Naive thymus-derived CD4-positive, alpha-beta T cell (primary cell): ENCODE results near the gene TNFRSF13B. TPM values are rescaled to one million over a fixed set of nuclear protein-coding genes. Genes with fewer than 3 reads are reported as not detected.
"Not testable (repeated sequence)": the region's sequence is repeated elsewhere in the genome, so short reads cannot be mapped to it uniquely, and the experiment has no call there.

Experiments
- ATAC-seq: fragments of 150-1000 bp; cut with Tn5 transposase; 2 replicates; pipeline ENCODE4 v1.10.0; 2021; ENCODE audit warnings: mild to moderate bottlenecking, moderate library complexity
- CTCF ChIA-PET: fragments of 350-600 bp; sonication (Branson Sonifier 250); formaldehyde crosslinking; loops from one replicate; lab custom pipeline; 2021; ENCODE audit warnings: antibody characterized with exemption; lab: Charles Lee
- POLR2A ChIA-PET: fragments of 350-600 bp; sonication (Branson Sonifier 250); formaldehyde crosslinking; loops from one replicate; lab custom pipeline; 2021; ENCODE audit warnings: antibody characterized with exemption, inconsistent platforms; lab: Charles Lee
- DNase-seq, 9 donors: peaks; one replicate each; pipeline versions ENCODE4 v3.0.0 to v3.0.0-alpha.2; 2020 to 2022; ENCODE audit warnings: mixed read lengths in 1 of 9
- H3K27ac ChIP-seq: one replicate; pipeline ENCODE4 v1.7.0; 2013; ENCODE audit warnings: mild to moderate bottlenecking, low read depth, low read length, moderate library complexity
- H3K27me3 ChIP-seq, 2 donors: one replicate each; pipeline ENCODE4 v1.7.0; 2013; ENCODE audit warnings: low read length in 2 of 2, mild to moderate bottlenecking in 2 of 2, moderate library complexity in 2 of 2; ENCODE audit not compliant: control insufficient read depth in 2 of 2, insufficient read depth in 2 of 2
- H3K36me3 ChIP-seq, 3 experiments: 1 replicate in 2 of 3; 2 replicates in 1 of 3; pipeline ENCODE4 v1.7.0; 2013; ENCODE audit warnings: low read length in 3 of 3, mild to moderate bottlenecking in 3 of 3, moderate library complexity in 1 of 3; ENCODE audit not compliant: insufficient read depth in 3 of 3, control insufficient read depth in 2 of 3
- H3K4me1 ChIP-seq, 2 donors: one replicate each; pipeline ENCODE4 v1.7.0; 2013; ENCODE audit warnings: low read length in 2 of 2, mild to moderate bottlenecking in 2 of 2, moderate library complexity in 1 of 2; ENCODE audit not compliant: control insufficient read depth in 2 of 2, insufficient read depth in 2 of 2
- H3K4me3 ChIP-seq: 2 replicates; pipeline ENCODE4 v1.7.0; 2013; ENCODE audit warnings: mild to moderate bottlenecking, low read length
- H3K9me3 ChIP-seq, 3 experiments: 1 replicate in 2 of 3; 2 replicates in 1 of 3; pipeline ENCODE4 v1.7.0; 2013; ENCODE audit warnings: low read length in 3 of 3; ENCODE audit not compliant: control insufficient read depth in 2 of 3
- H3K27ac Mint-ChIP-seq, 9 donors: one replicate each; pipeline ENCODE4 v1.8.0; 2020 to 2022; ENCODE audit warnings: mixed read lengths in 9 of 9, mild to moderate bottlenecking in 8 of 9, moderate library complexity in 5 of 9, inconsistent platforms in 2 of 9
- H3K27me3 Mint-ChIP-seq, 5 donors: one replicate each; pipeline ENCODE4 v1.8.0; 2021 to 2022; ENCODE audit warnings: mixed read lengths in 5 of 5, mild to moderate bottlenecking in 1 of 5
- H3K36me3 Mint-ChIP-seq, 5 donors: one replicate each; pipeline ENCODE4 v1.8.0; 2020 to 2022; ENCODE audit warnings: mixed read lengths in 5 of 5, mild to moderate bottlenecking in 3 of 5, inconsistent platforms in 1 of 5
- H3K4me1 Mint-ChIP-seq, 7 donors: one replicate each; pipeline ENCODE4 v1.8.0; 2020 to 2022; ENCODE audit warnings: mixed read lengths in 7 of 7, mild to moderate bottlenecking in 3 of 7, inconsistent platforms in 1 of 7
- H3K4me3 Mint-ChIP-seq, 10 donors: one replicate each; pipeline ENCODE4 v1.8.0; 2020 to 2022; ENCODE audit warnings: mild to moderate bottlenecking in 10 of 10, mixed read lengths in 10 of 10, moderate library complexity in 6 of 10, inconsistent platforms in 2 of 10
- H3K9me3 Mint-ChIP-seq, 11 donors: one replicate each; pipeline ENCODE4 v1.8.0; 2020 to 2022; ENCODE audit warnings: mixed read lengths in 11 of 11, mild to moderate bottlenecking in 4 of 11, inconsistent platforms in 1 of 11, moderate library complexity in 1 of 11
- intact Hi-C, 2 donors: fragments of 100-400 bp; cut with micrococcal nuclease; formaldehyde crosslinking; loops; one replicate each; pipeline ENCODE4 v1.15.1; 2023
- polyA plus RNA-seq, 2 donors: library from polyadenylated mRNA; unstranded; fragments of 300-500 nt; fragmentation: Illumina TruSeq; gene quantifications; one replicate each; pipeline ENCODE4 v1.2.3, GENCODE V29; 2021
- total RNA-seq, 6 experiments: library from RNA in 5 of 6; stranded (reverse) in 5 of 6; gene quantifications; 1 replicate in 5 of 6; 2 replicates in 1 of 6; pipeline ENCODE4 v1.2.3 and lab custom pipeline; 2021 to 2026

Gene TNFRSF13B
- total and polyA plus RNA-seq, 7 experiments from 2014 or later = 0.21 to 2.4 (median 1.3) TPM; not detected in 3

GRCh38 chr17:16973760-16974540, 2.0 kb upstream of the TNFRSF13B start:
- no peaks in the 10 kb centered on the region for H3K9me3 ChIP-seq
- ATAC-seq (peak; percentile 29), DNase-seq (no peak)
- Mint-ChIP-seq H3K4me1 (peaks cover 0 to 19% (median 0%) of the 10 kb centered on the region in 7 donors), H3K4me3 (no peak overlapping the region), H3K27ac (no peak overlapping the region), H3K9me3 (no peaks in the 10 kb centered on the region), H3K27me3 (peaks cover 0 to 9% (median 0%) of the 10 kb centered on the region in 5 donors), H3K36me3 (no peaks in the 10 kb centered on the region)
- ChIA-PET POLR2A (no interaction called here), CTCF (interaction anchor here (0.7 kb wide), 1 partner anchor 378 kb away, joined by 3 read pairs; no protein-coding TSS in a partner anchor)
- H3K27ac ChIP-seq = no peak overlapping the region
- intact Hi-C loops = no loop called here
- no peaks in the 10 kb centered on the region for H3K36me3 ChIP-seq
- no peak overlapping the region for H3K4me3 ChIP-seq
- no peaks in the 10 kb centered on the region for H3K4me1 ChIP-seq
- H3K27me3 ChIP-seq = no peaks in the 10 kb centered on the region

GRCh38 chr17:16973043-16973442, 1.1 kb upstream of the TNFRSF13B start:
- H3K4me3 Mint-ChIP-seq, H3K27me3 ChIP-seq, DNase-seq, H3K4me1 ChIP-seq, H3K9me3 Mint-ChIP-seq, ATAC-seq, H3K4me3 ChIP-seq, POLR2A ChIA-PET, H3K36me3 ChIP-seq, CTCF ChIA-PET, H3K9me3 ChIP-seq, H3K36me3 Mint-ChIP-seq, H3K27ac Mint-ChIP-seq, H3K27ac ChIP-seq, intact Hi-C loops: not testable (repeated sequence)
- H3K4me1 Mint-ChIP-seq = peaks cover 0 to 19% (median 0%) of the 10 kb centered on the region in 7 donors
- peaks cover 0 to 14% (median 0%) of the 10 kb centered on the region in 5 donors for H3K27me3 Mint-ChIP-seq

- Mint-ChIP-seq H3K27me3 (peaks cover 0 to 14% (median 0%) of the 10 kb centered on the region in 5 donors), H3K9me3 (no peaks in the 10 kb centered on the region), H3K27ac (no peak overlapping the region), H3K4me1 (peaks cover 0 to 19% (median 0%) of the 10 kb centered on the region in 7 donors), H3K4me3 (no peak overlapping the region), H3K36me3 (no peaks in the 10 kb centered on the region)
- no peak for DNase-seq
- ChIA-PET POLR2A (no interaction called here), CTCF (no interaction called here)
- Histone ChIP-seq H3K4me1 (no peaks in the 10 kb centered on the region), H3K27ac (no peak overlapping the region), H3K9me3 (no peaks in the 10 kb centered on the region), H3K4me3 (no peak overlapping the region), H3K36me3 (no peaks in the 10 kb centered on the region), H3K27me3 (no peaks in the 10 kb centered on the region)
- no peak for ATAC-seq
- intact Hi-C loops = no loop called here
Measured at GRCh38 chr17:16972346-16972745, 428 bp upstream of the TNFRSF13B start.

GRCh38 chr17:16969931-16970906, 1.7 kb downstream of the TNFRSF13B start:
- Mint-ChIP-seq H3K36me3 (no peaks in the 10 kb centered on the region), H3K27ac (no peak overlapping the region), H3K4me3 (no peak overlapping the region), H3K9me3 (no peaks in the 10 kb centered on the region), H3K27me3 (peaks cover 0 to 12% (median 0%) of the 10 kb centered on the region in 5 donors), H3K4me1 (peaks cover 0 to 2% (median 0%) of the 10 kb centered on the region in 7 donors)
- POLR2A ChIA-PET = no interaction called here
- intact Hi-C loops = no loop called here
- ATAC-seq (no peak), DNase-seq (no peak)
- no peaks in the 10 kb centered on the region for H3K4me1 ChIP-seq
- H3K36me3 ChIP-seq = no peaks in the 10 kb centered on the region
- H3K9me3 ChIP-seq = no peaks in the 10 kb centered on the region
- CTCF ChIA-PET = no interaction called here
- H3K27ac ChIP-seq = no peak overlapping the region
- no peaks in the 10 kb centered on the region for H3K27me3 ChIP-seq
- no peak overlapping the region for H3K4me3 ChIP-seq

GRCh38 chr17:16968786-16969185, 3.1 kb downstream of the TNFRSF13B start:
- intact Hi-C loops = no loop called here
- H3K27me3 Mint-ChIP-seq = peaks cover 0 to 8% (median 3%) of the 10 kb centered on the region in 5 donors
- no peak overlapping the region for H3K27ac Mint-ChIP-seq
- H3K4me1 Mint-ChIP-seq = peaks cover 0 to 2% (median 0%) of the 10 kb centered on the region in 7 donors
- no peaks in the 10 kb centered on the region for H3K9me3 Mint-ChIP-seq
- DNase-seq (no peak), ATAC-seq (no peak)
- H3K36me3 Mint-ChIP-seq = no peaks in the 10 kb centered on the region
- Histone ChIP-seq H3K4me3 (no peak overlapping the region), H3K27ac (no peak overlapping the region), H3K9me3 (no peaks in the 10 kb centered on the region), H3K36me3 (no peaks in the 10 kb centered on the region), H3K27me3 (no peaks in the 10 kb centered on the region), H3K4me1 (no peaks in the 10 kb centered on the region)
- H3K4me3 Mint-ChIP-seq = no peak overlapping the region
- ChIA-PET POLR2A (no interaction called here), CTCF (no interaction called here)

DNA sequence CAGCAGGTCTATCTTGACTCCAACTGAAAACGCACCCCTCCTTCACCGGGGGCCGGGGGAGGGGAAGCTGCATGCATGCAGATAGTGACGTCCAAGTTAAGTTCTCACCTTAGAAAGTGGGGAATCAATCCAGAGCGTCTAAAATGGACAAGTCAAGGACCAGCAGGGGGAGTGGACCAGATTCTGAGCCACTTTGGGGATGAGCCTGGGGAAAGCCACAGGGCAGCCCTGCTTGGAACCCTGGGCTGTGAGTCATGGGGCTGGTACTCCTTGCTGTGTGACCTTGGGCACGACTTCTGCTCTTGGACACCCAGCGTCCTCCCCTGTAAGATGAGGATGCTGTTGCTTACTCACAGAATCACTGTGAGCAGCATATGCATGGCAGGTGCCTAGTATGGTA, 9.1 kb downstream of the TNFRSF13B start:
- Histone ChIP-seq H3K36me3 (no peaks in the 10 kb centered on the region), H3K4me3 (no peak overlapping the region), H3K4me1 (no peaks in the 10 kb centered on the region), H3K27me3 (no peaks in the 10 kb centered on the region), H3K9me3 (no peaks in the 10 kb centered on the region), H3K27ac (no peak overlapping the region)
- ChIA-PET CTCF (no interaction called here), POLR2A (no interaction called here)
- intact Hi-C loops = no loop called here
- Mint-ChIP-seq H3K4me3 (no peak overlapping the region), H3K27ac (no peak overlapping the region), H3K9me3 (peaks cover 0 to 15% (median 3%) of the 10 kb centered on the region in 11 donors), H3K4me1 (no peaks in the 10 kb centered on the region), H3K36me3 (peaks cover 0 to 2% (median 0%) of the 10 kb centered on the region in 5 donors), H3K27me3 (peaks cover 0 to 36% (median 4%) of the 10 kb centered on the region in 5 donors)
- DNase-seq (no peak), ATAC-seq (no peak)
